Fibroblast of lung (primary cell): ENCODE measurements around the gene CCL17. TPM values are rescaled to one million over a fixed set of nuclear protein-coding genes. Genes with fewer than 3 reads are reported as not detected.

Experiments used
- DNase-seq, 2 donors: peaks; one replicate each; pipeline versions ENCODE4 v3.0.0 to v3.0.0-alpha.2; 2010; ENCODE audit warnings: low read depth in 2 of 2
- H2AFZ ChIP-seq: 2 replicates; pipeline ENCODE4 v1.5.1; 2012; ENCODE audit warnings: low read length, control low read depth, inconsistent platforms
- H3K27ac ChIP-seq: 2 replicates; pipeline ENCODE4 v1.5.1; 2011; ENCODE audit warnings: low read length, control low read depth; ENCODE audit not compliant: insufficient read depth
- H3K27me3 ChIP-seq: 2 replicates; pipeline ENCODE4 v1.5.1; 2011; ENCODE audit warnings: mild to moderate bottlenecking, low read length; ENCODE audit not compliant: control insufficient read depth, insufficient read depth
- H3K36me3 ChIP-seq: 2 replicates; pipeline ENCODE4 v1.5.1; 2011; ENCODE audit warnings: low read length; ENCODE audit not compliant: control insufficient read depth, insufficient read depth
- H3K4me1 ChIP-seq: 2 replicates; pipeline ENCODE4 v1.5.1; 2011; ENCODE audit warnings: low read length; ENCODE audit not compliant: control insufficient read depth, insufficient read depth; ENCODE audit errors: extremely low read depth
- H3K4me2 ChIP-seq: 2 replicates; pipeline ENCODE4 v1.5.1; 2011; ENCODE audit warnings: low read length, control low read depth; ENCODE audit not compliant: insufficient read depth; ENCODE audit errors: extremely low read depth
- H3K4me3 ChIP-seq, 4 experiments: fragments of 200-600 bp in 1 of 4; sonication (generic) in 1 of 4; replicated peaks in 1 of 4; 2 replicates each; pipeline ENCODE4 v1.5.1; 2011 to 2016; ENCODE audit warnings: low read length in 4 of 4, low read depth in 3 of 4, mild to moderate bottlenecking in 3 of 4, control low read depth in 2 of 4, inconsistent platforms in 1 of 4, mixed read lengths in 1 of 4; ENCODE audit not compliant: insufficient read depth in 1 of 4; ENCODE audit errors: control extremely low read depth in 1 of 4
- H3K79me2 ChIP-seq: 2 replicates; pipeline ENCODE4 v1.5.1; 2012; ENCODE audit warnings: mild to moderate bottlenecking, low read length, inconsistent platforms; ENCODE audit not compliant: control insufficient read depth, insufficient read depth
- H3K9ac ChIP-seq: 2 replicates; pipeline ENCODE4 v1.5.1; 2011; ENCODE audit warnings: mild to moderate bottlenecking, low read length, control low read depth; ENCODE audit not compliant: insufficient read depth
- H3K9me3 ChIP-seq: 2 replicates; pipeline ENCODE4 v1.5.1; 2012; ENCODE audit warnings: low read depth, low read length; ENCODE audit not compliant: control insufficient read depth, insufficient read depth
- H4K20me1 ChIP-seq: 2 replicates; pipeline ENCODE4 v1.5.1; 2011; ENCODE audit warnings: low read length; ENCODE audit not compliant: control insufficient read depth, insufficient read depth; ENCODE audit errors: extremely low read depth
- CTCF ChIP-seq, 2 donors: IDR thresholded peaks in 1 of 2; conservative IDR thresholded peaks in 1 of 2; 1 replicate in 1 of 2; 2 replicates in 1 of 2; pipeline ENCODE4 v1.5.1; 2011 to 2012; ENCODE audit warnings: low read length in 2 of 2, control low read depth in 1 of 2, inconsistent platforms in 1 of 2, low read depth in 1 of 2, mild to moderate bottlenecking in 1 of 2
- EZH2 ChIP-seq: IDR thresholded peaks from 2 replicates; pipeline ENCODE4 v1.5.1; 2012; ENCODE audit warnings: low read length, control low read depth, mild to moderate bottlenecking; ENCODE audit errors: missing control alignments
- polyA plus RNA-seq, 2 donors: library from polyadenylated mRNA; depleted of rRNA in 1 of 2; stranded (reverse) in 1 of 2; unstranded in 1 of 2; fragments of >200 nt; gene quantifications; 2 replicates each; pipeline ENCODE4 v1.2.1, GENCODE V29; 2011 to 2012; ENCODE audit warnings: missing spikeins in 1 of 2
- total RNA-seq: library from RNA; depleted of rRNA; stranded (reverse); fragments of >200 nt; gene quantifications from 2 replicates; pipeline ENCODE4 v1.2.1, GENCODE V29; 2014

CCL17 gene
- total and polyA plus RNA-seq, 2 donors (not counting 1 experiment from before 2014, with no cell fraction given) = not detected

GRCh38 chr16:57407521-57408353 lies 3.2 kb downstream of the CCL17 start:
- Histone ChIP-seq H3K4me1 (no peaks in the 10 kb centered on the region), H3K27ac (no peak overlapping the region), H3K36me3 (no peaks in the 10 kb centered on the region), H2AFZ (no peak overlapping the region), H3K79me2 (no peaks in the 10 kb centered on the region), H3K27me3 (peaks cover 3% of the 10 kb centered on the region), H3K9ac (no peak overlapping the region), H3K4me3 (no peak overlapping the region), H3K4me2 (no peak overlapping the region), H3K9me3 (no peaks in the 10 kb centered on the region), H4K20me1 (no peaks in the 10 kb centered on the region)
- no peak for DNase-seq
- TF ChIP-seq EZH2 (no peak), CTCF (conservative IDR thresholded peaks at IDR 0.05 in 1 of 2, IDR thresholded peaks at IDR 0.05 in 1 of 2; ENCODE audit: low read depth in 1 of 2, low read length in 2 of 2) (no peak)

GRCh38 chr16:57409065-57409464 lies 4.5 kb downstream of the CCL17 start:
- H2AFZ ChIP-seq = no peak overlapping the region
- no peak overlapping the region for H3K9ac ChIP-seq
- H3K4me3 ChIP-seq = no peak overlapping the region
- no peaks in the 10 kb centered on the region for H3K36me3 ChIP-seq
- H3K27ac ChIP-seq = no peak overlapping the region
- DNase-seq = no peak
- H3K27me3 ChIP-seq = peaks cover 3% of the 10 kb centered on the region
- TF ChIP-seq EZH2 = no peak
- no peak for TF ChIP-seq CTCF (conservative IDR thresholded peaks at IDR 0.05 in 1 of 2, IDR thresholded peaks at IDR 0.05 in 1 of 2; ENCODE audit: low read depth in 1 of 2, low read length in 2 of 2)
- no peaks in the 10 kb centered on the region for H3K4me1 ChIP-seq
- no peaks in the 10 kb centered on the region for H3K9me3 ChIP-seq
- no peaks in the 10 kb centered on the region for H4K20me1 ChIP-seq
- no peaks in the 10 kb centered on the region for H3K79me2 ChIP-seq
- no peak overlapping the region for H3K4me2 ChIP-seq

GRCh38 chr16:57409870-57410587 lies 5.5 kb downstream of the CCL17 start:
- DNase-seq = no peak
- no peak overlapping the region for H2AFZ ChIP-seq
- TF ChIP-seq EZH2 = no peak
- no peak for TF ChIP-seq CTCF (conservative IDR thresholded peaks at IDR 0.05 in 1 of 2, IDR thresholded peaks at IDR 0.05 in 1 of 2; ENCODE audit: low read depth in 1 of 2, low read length in 2 of 2)
- no peaks in the 10 kb centered on the region for H4K20me1 ChIP-seq
- H3K4me3 ChIP-seq = no peak overlapping the region
- no peak overlapping the region for H3K4me2 ChIP-seq
- H3K9ac ChIP-seq = no peak overlapping the region
- H3K9me3 ChIP-seq = no peaks in the 10 kb centered on the region
- no peaks in the 10 kb centered on the region for H3K79me2 ChIP-seq
- H3K4me1 ChIP-seq = no peaks in the 10 kb centered on the region
- H3K36me3 ChIP-seq = no peaks in the 10 kb centered on the region
- peaks cover 3% of the 10 kb centered on the region for H3K27me3 ChIP-seq
- no peak overlapping the region for H3K27ac ChIP-seq
